LNCaP clone FGC (cell line): ENCODE data around the gene LIPG.

ENCODE experiments used
- DNase-seq: peaks from one replicate; pipeline ENCODE4 v3.0.0-alpha.2; 2011; ENCODE audit warnings: low read depth
- H3K4me3 ChIP-seq: 2 replicates; pipeline ENCODE4 v1.5.1; 2011; ENCODE audit warnings: mild to moderate bottlenecking, low read depth, low read length, control low read depth
- TF ChIP-seq, protein P1 (sequence below): IDR thresholded peaks from 2 replicates; pipeline ENCODE4 v1.5.1; 2012; ENCODE audit warnings: mild to moderate bottlenecking; ENCODE audit not compliant: control insufficient read depth, insufficient read depth; ENCODE audit errors: extremely low read depth

Gene LIPG

DNA sequence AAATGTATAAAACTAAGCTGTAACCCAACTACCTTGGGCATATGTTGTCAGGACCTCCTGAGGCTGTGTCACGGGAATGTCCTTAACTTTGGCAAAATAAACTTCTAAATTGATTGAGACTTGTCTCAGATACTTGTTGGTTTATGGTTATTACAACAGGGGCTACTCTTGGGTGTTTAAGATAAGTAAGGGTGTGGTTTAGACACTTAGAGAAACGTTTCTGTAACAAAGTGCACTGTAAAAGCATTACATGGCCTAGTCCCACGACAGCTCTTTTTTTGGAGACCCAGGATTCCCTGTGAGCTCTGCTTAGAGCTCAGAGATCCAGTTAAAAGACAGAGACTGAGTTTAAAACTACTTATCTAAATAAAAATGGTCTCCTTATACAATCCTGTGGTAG, 32.3 kb upstream of the LIPG start:
- no peak overlapping the region for H3K4me3 ChIP-seq
- no peak for DNase-seq
- TF ChIP-seq, protein P1, sequence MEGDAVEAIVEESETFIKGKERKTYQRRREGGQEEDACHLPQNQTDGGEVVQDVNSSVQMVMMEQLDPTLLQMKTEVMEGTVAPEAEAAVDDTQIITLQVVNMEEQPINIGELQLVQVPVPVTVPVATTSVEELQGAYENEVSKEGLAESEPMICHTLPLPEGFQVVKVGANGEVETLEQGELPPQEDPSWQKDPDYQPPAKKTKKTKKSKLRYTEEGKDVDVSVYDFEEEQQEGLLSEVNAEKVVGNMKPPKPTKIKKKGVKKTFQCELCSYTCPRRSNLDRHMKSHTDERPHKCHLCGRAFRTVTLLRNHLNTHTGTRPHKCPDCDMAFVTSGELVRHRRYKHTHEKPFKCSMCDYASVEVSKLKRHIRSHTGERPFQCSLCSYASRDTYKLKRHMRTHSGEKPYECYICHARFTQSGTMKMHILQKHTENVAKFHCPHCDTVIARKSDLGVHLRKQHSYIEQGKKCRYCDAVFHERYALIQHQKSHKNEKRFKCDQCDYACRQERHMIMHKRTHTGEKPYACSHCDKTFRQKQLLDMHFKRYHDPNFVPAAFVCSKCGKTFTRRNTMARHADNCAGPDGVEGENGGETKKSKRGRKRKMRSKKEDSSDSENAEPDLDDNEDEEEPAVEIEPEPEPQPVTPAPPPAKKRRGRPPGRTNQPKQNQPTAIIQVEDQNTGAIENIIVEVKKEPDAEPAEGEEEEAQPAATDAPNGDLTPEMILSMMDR: no peak

DNA sequence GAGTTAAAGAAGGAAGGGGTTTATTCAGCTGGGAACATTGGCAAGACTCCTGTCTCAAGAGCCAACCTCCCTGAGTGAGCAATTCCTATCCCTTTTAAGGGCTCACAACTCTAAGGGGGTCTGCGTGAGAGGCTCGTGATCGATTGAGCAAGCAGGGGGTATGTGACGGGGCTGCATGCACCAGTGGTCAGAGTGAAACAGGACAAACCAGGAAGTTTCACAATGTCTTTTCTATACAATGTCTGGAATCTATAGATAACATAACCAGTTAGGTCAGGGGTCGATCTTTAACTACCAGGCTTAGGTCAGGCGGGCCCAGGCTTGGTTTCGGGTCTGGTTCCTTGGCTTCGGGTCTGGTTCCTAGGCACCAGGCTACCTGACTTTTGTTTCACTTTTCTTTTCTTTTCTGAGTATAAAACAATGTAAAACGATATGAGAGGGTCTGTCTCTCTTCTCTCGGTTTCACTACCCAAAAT, 30.1 kb upstream of the LIPG start:
- H3K4me3 ChIP-seq: no peak overlapping the region
- TF ChIP-seq, protein P1: no peak
- DNase-seq: no peak

DNA sequence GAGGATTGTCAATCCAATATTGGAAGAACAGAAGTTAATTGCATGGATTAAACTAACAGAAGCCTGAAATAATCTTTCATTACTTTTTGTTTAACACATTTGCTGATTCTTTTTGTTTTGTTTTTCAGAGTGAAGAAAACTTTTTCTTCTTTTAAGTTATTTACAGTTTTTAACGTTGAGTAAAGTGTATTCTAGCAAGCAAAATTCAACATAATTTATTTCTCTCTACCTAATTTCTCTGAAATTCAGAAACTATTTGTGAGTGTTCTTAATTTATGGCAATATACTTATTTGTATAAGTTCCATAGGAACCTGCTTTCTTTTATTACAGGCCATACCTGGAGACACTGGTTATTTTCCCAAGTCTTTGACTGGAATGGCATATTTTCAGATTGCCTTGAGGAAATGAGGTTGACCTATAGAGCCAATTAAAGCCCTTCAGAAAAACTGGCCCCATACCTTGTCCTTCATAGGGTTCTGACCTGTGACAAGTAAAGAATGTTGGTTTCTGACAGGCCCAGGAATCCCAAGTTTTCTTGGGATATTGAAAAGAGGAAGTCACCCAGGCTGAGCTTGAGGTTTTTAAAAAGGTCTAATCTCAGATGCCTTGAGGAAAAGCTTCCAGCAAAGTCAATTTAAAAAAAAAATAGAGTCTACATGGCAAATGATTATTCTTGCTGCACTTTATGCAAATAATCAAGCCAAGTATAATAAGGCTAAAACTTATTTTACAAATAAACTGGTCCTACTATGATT, 26.8 kb upstream of the LIPG start:
- no peak for DNase-seq
- TF ChIP-seq, protein P1: no peak
- H3K4me3 ChIP-seq: no peak overlapping the region

DNA sequence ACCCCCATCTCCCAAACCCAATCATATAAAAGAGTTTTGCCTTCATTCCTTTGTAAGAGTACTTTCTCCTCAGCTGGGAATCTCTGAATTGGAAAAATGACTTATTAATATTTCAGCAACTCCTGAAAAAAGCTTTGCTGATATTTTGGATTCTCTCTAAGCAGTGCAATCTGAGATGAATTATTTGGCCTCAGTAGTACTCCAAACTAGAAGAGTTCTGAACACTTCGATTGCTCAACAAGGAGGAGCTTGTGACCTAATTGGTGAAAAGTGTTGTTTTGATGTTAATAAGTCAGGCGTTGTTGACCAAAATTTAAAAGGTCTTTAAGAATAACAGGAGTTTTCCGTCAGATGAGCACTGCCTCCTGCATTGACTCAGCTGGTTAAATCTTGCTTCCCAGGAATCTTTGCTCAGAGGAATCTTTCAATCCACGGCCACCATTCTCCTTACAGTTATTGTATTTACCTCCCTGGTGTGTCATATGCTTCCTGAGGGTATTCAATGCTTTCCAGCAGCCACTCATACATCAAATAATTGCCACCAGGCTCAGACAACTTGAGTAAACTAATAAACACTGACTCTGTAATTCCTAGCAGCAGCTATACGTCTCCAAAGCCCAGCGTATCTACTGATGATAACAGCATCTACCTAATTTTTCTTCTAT, 24.5 kb upstream of the LIPG start:
- TF ChIP-seq, protein P1: no peak
- no peak overlapping the region for H3K4me3 ChIP-seq
- DNase-seq: no peak

DNA sequence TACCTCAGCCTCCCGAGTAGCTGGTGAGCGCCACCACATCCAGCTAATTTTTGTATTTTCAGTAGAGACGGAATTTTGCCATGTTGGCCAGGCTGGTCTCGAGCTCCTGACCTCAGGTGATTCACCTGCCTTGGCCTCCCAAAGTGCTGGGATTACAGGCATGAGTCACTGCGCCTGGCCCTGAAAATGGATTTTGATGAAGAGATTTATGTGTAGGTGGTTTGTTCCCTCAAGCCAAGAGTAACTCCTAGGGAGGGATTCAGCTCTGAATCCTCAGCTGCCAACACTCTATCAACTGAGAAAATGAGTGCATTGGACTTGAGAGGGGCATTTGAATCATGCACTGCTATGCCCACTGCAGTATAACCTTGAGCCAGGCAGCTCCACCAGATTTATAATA, 17.5 kb upstream of the LIPG start:
- DNase-seq: no peak
- TF ChIP-seq, protein P1: no peak
- no peak overlapping the region for H3K4me3 ChIP-seq

DNA sequence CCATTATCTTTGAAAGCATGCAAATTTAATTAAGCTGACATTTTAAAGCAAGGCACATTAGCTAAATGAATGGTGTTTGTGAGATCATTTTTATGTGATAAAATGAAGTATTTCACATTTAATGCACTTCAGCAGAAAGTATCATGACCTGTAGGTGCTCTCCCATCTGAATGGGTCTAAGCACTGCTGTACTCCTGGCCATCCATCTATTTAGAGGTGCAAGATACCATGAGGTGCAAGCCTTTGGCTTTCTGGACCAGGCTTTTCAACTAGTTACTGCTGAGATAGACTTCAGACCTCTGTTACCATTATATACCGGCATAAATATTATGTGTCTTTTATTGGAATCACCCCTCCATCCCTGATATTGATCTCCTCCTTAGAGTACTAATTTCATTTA, 15.6 kb upstream of the LIPG start:
- no peak overlapping the region for H3K4me3 ChIP-seq
- TF ChIP-seq, protein P1: no peak
- DNase-seq: no peak

DNA sequence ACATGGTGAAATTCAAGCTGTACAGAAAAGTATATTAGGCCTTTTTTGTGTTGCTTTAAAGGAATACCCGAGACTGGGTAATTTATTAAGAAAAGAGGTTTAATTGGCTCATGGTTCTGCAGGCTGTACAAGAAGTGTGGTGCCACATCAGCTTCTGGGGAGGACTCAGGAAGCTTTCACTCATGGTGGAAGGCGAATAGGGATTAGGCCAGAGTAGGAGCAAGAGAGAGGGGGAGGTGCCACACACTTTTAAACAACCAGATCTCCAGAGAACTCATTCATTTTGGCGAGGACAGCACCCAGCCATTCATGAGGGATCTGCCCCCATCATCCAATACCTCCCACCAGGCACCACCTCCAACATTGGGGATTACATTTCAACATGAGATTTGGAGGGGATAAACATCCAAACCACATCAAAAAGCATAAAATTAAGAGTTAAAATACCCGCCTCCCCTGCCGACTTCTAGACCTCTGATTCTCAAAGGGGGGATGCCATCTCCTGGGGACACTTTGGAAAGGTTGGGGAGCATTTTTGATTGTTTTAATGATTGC, 15.1 kb upstream of the LIPG start:
- no peak for DNase-seq
- H3K4me3 ChIP-seq: no peak overlapping the region
- TF ChIP-seq, protein P1: no peak
